DND-41 (cell line): ENCODE results near the gene CDCA5.

Experiments
- CTCF ChIP-seq: IDR thresholded peaks from 2 replicates; pipeline ENCODE4 v1.5.1; 2012; ENCODE audit warnings: borderline replicate concordance, low read length, moderate library complexity, mild to moderate bottlenecking; ENCODE audit not compliant: poor library complexity, severe bottlenecking; ENCODE audit errors: extremely low read depth
- EZH2 ChIP-seq: IDR thresholded peaks from 3 replicates; pipeline ENCODE4 v1.6.1; 2012; ENCODE audit warnings: borderline replicate concordance, low read depth, mild to moderate bottlenecking, moderate library complexity, low read length, inconsistent platforms; ENCODE audit not compliant: severe bottlenecking

- no peak for TF ChIP-seq CTCF
- TF ChIP-seq EZH2, result no peak
Observed at GRCh38 chr11:65066315-65066714, 17.5 kb downstream of the CDCA5 start.
